ENCODE data around the gene NAPSA. TPM values are rescaled to one million over a fixed set of nuclear protein-coding genes. Genes with fewer than 3 reads are reported as not detected.

The NAPSA gene
- polyA plus RNA-seq, 1 donor (not counting 4 experiments of a cell fraction or from before 2014, with no cell fraction given): 0.94 TPM

GRCh38 chr19:50378169-50378862, 12.9 kb upstream of the NAPSA start:
- peaks cover 16 to 29% of the 10 kb centered on the region in 2 experiments for H3K36me3 ChIP-seq (ENCODE audit: control insufficient read depth in 2 of 2, extremely low read depth in 1 of 2, insufficient read depth in 2 of 2, low read length in 2 of 2)
- H3K27ac ChIP-seq (ENCODE audit: control insufficient read depth, insufficient read depth, low read length): no peak overlapping the region
- no peaks in the 10 kb centered on the region for H3K9me3 ChIP-seq (ENCODE audit: control insufficient read depth, low read depth, low read length)
- no peak overlapping the region for H3K9ac ChIP-seq (ENCODE audit: control insufficient read depth, extremely low read depth, insufficient read depth, low read length)
- DNase-seq (ENCODE audit: low read depth, low spot score) (no peak), FAIRE-seq (no peak)
- H3K4me3 ChIP-seq (ENCODE audit: control insufficient read depth in 2 of 3, extremely low read depth in 1 of 3, insufficient read depth in 2 of 3, low read depth in 1 of 3, low read length in 3 of 3): no peak overlapping the region
- no peaks in the 10 kb centered on the region for H3K79me2 ChIP-seq (ENCODE audit: control insufficient read depth, insufficient read depth, low read length)
- no peak overlapping the region for H2AFZ ChIP-seq (ENCODE audit: control insufficient read depth, low read length)
- no peaks in the 10 kb centered on the region for H3K27me3 ChIP-seq (ENCODE audit: control insufficient read depth, extremely low read depth, insufficient read depth, low read length)
- H3K9me1 ChIP-seq (ENCODE audit: control insufficient read depth, extremely low read depth, insufficient read depth, low read length): peaks cover 2% of the 10 kb centered on the region
- dilution Hi-C loops (cut with MboI; ENCODE audit: extremely low pct_ligation_motif_present, low sequenced_read_pairs): no loop called here
- TF ChIP-seq EZH2 (IDR thresholded peaks at IDR 0.05; ENCODE audit: low read length): no peak
- TF ChIP-seq CTCF (optimal IDR thresholded peaks at IDR 0.05 in 1 of 3, IDR thresholded peaks at IDR 0.05 in 1 of 3, conservative IDR thresholded peaks at IDR 0.05 in 1 of 3; ENCODE audit: extremely low read depth in 1 of 3, insufficient read depth in 2 of 3, low read length in 3 of 3): no peak
- H4K20me1 ChIP-seq (ENCODE audit: control insufficient read depth, extremely low read depth, insufficient read depth, low read length): no peaks in the 10 kb centered on the region
- H3K4me1 ChIP-seq (ENCODE audit: control insufficient read depth, extremely low read depth, insufficient read depth, low read length): peaks cover 3% of the 10 kb centered on the region
- no peak overlapping the region for H3K4me2 ChIP-seq (ENCODE audit: control insufficient read depth, extremely low read depth, insufficient read depth, low read depth, low read length)

GRCh38 chr19:50377517-50377916, 12.1 kb upstream of the NAPSA start:
- no peaks in the 10 kb centered on the region for H4K20me1 ChIP-seq (ENCODE audit: control insufficient read depth, extremely low read depth, insufficient read depth, low read length)
- no peaks in the 10 kb centered on the region for H3K9me3 ChIP-seq (ENCODE audit: control insufficient read depth, low read depth, low read length)
- H3K4me1 ChIP-seq (ENCODE audit: control insufficient read depth, extremely low read depth, insufficient read depth, low read length): no peaks in the 10 kb centered on the region
- no peak for TF ChIP-seq EZH2 (IDR thresholded peaks at IDR 0.05; ENCODE audit: low read length)
- no peak for TF ChIP-seq CTCF (optimal IDR thresholded peaks at IDR 0.05 in 1 of 3, IDR thresholded peaks at IDR 0.05 in 1 of 3, conservative IDR thresholded peaks at IDR 0.05 in 1 of 3; ENCODE audit: extremely low read depth in 1 of 3, insufficient read depth in 2 of 3, low read length in 3 of 3)
- no peak overlapping the region for H2AFZ ChIP-seq (ENCODE audit: control insufficient read depth, low read length)
- FAIRE-seq (no peak), DNase-seq (ENCODE audit: low read depth, low spot score) (no peak)
- no peak overlapping the region for H3K4me2 ChIP-seq (ENCODE audit: control insufficient read depth, extremely low read depth, insufficient read depth, low read depth, low read length)
- H3K79me2 ChIP-seq (ENCODE audit: control insufficient read depth, insufficient read depth, low read length): no peaks in the 10 kb centered on the region
- no peaks in the 10 kb centered on the region for H3K9me1 ChIP-seq (ENCODE audit: control insufficient read depth, extremely low read depth, insufficient read depth, low read length)
- dilution Hi-C loops (cut with MboI; ENCODE audit: extremely low pct_ligation_motif_present, low sequenced_read_pairs): no loop called here
- H3K9ac ChIP-seq (ENCODE audit: control insufficient read depth, extremely low read depth, insufficient read depth, low read length): no peak overlapping the region
- peaks cover 16 to 29% of the 10 kb centered on the region in 2 experiments for H3K36me3 ChIP-seq (ENCODE audit: control insufficient read depth in 2 of 2, extremely low read depth in 1 of 2, insufficient read depth in 2 of 2, low read length in 2 of 2)
- no peaks in the 10 kb centered on the region for H3K27me3 ChIP-seq (ENCODE audit: control insufficient read depth, extremely low read depth, insufficient read depth, low read length)
- H3K4me3 ChIP-seq (ENCODE audit: control insufficient read depth in 2 of 3, extremely low read depth in 1 of 3, insufficient read depth in 2 of 3, low read depth in 1 of 3, low read length in 3 of 3): no peak overlapping the region
- H3K27ac ChIP-seq (ENCODE audit: control insufficient read depth, insufficient read depth, low read length): no peak overlapping the region
